ENCODE results near the gene NEK10.

GRCh38 chr3:27076815-27077630 is 292.2 kb downstream of the NEK10 start:
- TF ChIP-seq CTCF (IDR thresholded peaks at IDR 0.05; ENCODE audit: low read length): no peak
- no peak for TF ChIP-seq EZH2phosphoT487 (IDR thresholded peaks at IDR 0.05; ENCODE audit: low read length)
- no peak for TF ChIP-seq EZH2 (optimal IDR thresholded peaks at IDR 0.05; ENCODE audit: low read depth, low read length)

Data from MM.1S (cell line).